GM19463 (cell line): ENCODE data around the gene COASY.

Experiments
- ATAC-seq: cut with Tn5 transposase; IDR thresholded peaks from one replicate; pipeline ENCODE4 v1.9.1; 2021; ENCODE audit warnings: mild to moderate bottlenecking, moderate library complexity; ENCODE audit not compliant: unreplicated experiment

Gene COASY

GRCh38 chr17:42571435-42572225 is 9.7 kb downstream of the COASY start:
- ATAC-seq, result no peak

DNA sequence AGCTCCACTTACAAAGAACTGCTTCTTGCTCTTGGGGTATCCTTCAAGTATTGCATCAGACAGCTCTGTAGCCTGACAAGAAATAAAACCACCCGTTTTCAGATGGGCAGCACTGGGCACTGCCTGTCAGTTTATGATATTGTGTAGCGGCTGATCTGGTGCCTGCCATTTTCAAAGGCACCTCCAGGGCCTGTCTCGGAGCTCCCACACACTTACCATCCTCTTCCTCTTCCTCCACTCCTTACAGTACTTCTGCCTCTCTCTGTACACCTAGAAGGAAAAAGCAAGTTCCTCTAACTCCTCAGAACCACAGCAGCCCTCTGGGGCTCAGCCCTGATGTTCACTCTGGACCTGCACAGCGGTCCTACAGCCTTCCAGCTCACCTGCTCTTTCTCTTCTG is 11.1 kb downstream of the COASY start:
- ATAC-seq, result no peak

- no peak for ATAC-seq
Observed at GRCh38 chr17:42574463-42574862, 12.5 kb downstream of the COASY start.

DNA sequence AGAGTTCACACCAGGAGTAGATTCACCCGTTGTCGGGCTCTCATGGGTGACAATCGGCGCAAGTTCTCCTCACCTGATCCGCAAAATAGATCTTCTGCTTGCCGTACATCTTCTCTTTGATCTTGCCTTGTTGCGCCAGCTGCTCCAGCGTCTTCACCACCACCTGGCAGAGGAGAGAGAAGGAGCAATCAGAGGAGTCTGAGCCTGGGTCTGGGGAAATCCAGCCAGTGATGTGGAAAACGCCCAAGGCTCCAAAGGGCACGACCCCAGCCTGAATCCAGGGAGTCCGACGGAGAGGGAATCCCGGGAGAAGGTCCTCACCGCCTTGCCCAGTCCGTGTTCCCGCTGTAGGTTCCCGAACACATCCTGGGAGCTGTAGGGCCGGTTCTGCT is 15.2 kb downstream of the COASY start:
- no peak for ATAC-seq

GRCh38 chr17:42577532-42578281 is 15.8 kb downstream of the COASY start, which contains the start of gene PSMC3IP:
PSMC3IP (minus strand) TSS chr17:42577729; CDS start chr17:42577686, 43 bp downstream.
- ATAC-seq, result peak; percentile 61

DNA sequence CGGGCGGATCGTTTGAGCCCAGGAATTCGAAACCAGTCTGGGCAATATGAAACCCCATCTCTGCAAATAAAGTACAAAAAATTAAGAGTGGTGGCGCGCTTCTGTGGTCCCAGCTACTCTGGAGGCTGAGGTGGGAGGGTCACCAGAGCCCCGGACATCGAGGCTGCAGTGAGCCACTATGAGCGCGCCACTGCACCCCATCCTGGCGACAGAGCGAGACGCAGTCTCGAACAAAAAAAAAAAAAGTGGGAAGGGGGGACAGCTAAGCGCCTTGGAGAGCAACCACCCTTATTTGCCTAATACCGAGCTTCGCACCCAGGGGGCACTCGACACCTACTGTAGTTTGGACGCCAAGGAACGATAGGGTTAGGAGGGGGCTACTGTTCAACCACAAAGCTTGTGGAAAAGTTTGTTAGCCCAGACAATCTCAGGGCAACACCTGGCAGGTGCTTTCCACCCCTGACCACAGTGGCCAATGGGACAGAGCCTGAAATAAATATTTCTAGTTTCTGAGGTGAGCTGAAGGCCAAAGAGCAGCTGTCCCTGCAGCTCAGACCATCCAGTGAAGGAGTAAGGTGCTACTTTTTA is 16.4 kb downstream of the COASY start:
- no peak for ATAC-seq

- no peak for ATAC-seq
Observed at GRCh38 chr17:42579794-42580551, 18.0 kb downstream of the COASY start.

- ATAC-seq, result no peak
Observed at GRCh38 chr17:42581744-42582270, 19.9 kb downstream of the COASY start.

DNA sequence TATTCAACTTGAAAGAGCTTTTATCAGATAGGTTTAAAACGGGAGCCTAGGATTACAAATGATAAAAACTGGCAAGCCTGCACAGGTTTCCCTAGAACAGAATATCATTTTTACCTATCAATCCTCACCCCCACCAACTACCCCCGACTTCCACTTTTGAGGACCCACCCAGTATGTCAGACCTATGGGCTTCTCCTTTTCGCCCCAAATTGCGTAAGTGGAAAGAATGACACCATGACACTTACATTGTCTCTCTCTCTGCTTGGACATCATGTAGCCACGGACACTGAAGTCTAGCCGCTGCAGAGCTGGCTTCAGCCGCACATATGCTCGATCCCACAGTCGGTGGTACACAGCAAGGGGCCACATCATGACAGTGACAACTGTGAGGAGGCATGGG is 22.9 kb downstream of the COASY start:
- no peak for ATAC-seq

- ATAC-seq, result no peak
Observed at GRCh38 chr17:42585353-42585752, 23.4 kb downstream of the COASY start.

GRCh38 chr17:42586514-42587230 is 24.7 kb downstream of the COASY start:
- ATAC-seq, result no peak

GRCh38 chr17:42590886-42591285 is 28.9 kb downstream of the COASY start:
- ATAC-seq, result no peak

DNA sequence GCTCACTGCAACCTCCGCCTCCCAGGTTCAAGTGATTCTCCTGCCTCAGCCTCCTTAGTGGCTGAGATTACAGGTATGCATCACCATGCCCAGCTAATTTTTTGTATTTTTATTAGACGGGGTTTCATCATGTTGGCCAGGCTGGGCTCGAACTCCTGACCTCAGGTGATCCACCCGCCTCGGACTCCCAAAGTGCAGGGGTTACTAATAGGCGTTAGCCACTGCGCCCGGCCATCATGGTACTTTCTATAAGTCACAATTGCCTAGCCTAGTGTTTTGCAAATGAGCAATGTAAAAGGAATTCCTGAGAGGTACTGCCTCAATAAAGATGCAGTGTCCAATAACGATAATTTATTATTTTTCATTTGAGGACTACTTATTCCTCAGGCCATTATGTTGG is 29.5 kb downstream of the COASY start:
- ATAC-seq, result no peak

DNA sequence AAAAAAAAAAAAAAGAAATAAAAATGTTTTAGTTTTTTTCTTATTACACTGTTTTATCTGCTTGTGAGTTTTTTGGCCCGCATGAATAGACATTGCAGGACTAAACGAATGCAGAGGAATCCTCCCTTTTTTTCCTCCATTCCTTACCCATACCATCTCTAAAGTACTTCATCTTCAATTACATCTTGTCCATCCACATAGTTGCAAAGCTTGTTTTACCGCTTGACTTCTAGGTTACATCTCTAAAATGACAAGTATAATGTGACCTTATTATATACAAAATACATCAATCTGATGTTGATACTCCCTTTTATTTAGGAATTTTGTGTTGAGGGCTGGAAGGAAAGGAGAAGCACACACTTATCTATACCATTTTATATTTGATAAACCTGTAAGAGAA is 34.4 kb downstream of the COASY start:
- ATAC-seq, result no peak

DNA sequence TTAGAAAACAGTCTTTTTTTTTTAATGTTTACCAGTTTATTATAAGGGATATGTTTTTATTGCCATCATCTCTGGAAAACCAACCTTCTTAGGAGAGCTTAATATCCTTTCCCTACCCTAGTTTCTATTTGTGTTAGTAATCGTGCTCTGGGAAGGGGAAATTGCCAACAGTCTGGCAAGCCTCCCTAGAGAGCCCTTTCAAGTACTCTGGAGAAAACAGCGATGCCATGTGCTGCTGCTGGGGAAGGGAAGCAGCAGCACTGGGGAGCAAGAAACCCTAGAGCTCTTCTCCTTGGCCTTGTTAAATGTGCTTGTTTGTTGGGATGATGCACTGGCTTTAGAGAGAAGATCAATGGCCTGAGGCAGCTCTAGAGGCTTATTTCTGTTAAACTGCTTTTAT is 37.0 kb downstream of the COASY start:
- ATAC-seq, result no peak

DNA sequence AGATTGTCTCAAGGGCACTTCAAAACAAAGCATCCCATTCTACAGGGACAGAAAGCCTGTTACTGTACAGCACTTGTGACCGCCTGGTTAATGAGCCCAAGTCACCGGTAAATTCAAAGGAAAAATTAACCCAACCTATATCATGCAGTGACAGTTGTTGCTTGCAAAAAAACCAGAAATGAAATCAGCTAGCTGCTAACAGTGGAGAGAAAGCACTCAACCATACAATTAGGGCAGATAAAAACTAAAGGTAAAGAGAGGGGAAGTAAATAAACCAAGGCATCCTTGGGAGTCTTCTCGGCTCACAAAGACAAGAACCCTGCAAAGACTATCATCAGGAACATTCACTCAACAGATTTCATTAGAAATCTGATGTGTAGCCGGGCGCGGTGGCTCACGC is 41.4 kb downstream of the COASY start:
- ATAC-seq, result no peak

DNA sequence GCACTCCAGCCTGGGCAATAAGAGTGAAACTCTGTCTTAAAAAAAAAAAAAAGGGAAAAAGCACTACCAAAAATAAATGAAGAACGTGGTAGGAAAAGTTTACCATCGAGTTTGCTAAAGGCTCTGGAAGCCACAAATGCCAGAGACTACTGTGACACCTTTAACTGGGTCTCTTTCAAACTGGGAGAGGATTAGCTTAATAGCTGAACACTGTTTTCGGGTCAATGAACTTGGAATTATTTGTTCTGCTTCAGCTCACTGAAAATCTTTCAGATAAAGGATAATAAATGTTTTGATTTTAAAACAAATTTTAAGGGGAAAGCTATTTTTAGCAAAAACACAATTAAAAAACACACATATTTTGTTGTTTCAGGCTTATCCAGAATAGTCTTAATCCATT is 45.8 kb downstream of the COASY start:
- ATAC-seq, result no peak

DNA sequence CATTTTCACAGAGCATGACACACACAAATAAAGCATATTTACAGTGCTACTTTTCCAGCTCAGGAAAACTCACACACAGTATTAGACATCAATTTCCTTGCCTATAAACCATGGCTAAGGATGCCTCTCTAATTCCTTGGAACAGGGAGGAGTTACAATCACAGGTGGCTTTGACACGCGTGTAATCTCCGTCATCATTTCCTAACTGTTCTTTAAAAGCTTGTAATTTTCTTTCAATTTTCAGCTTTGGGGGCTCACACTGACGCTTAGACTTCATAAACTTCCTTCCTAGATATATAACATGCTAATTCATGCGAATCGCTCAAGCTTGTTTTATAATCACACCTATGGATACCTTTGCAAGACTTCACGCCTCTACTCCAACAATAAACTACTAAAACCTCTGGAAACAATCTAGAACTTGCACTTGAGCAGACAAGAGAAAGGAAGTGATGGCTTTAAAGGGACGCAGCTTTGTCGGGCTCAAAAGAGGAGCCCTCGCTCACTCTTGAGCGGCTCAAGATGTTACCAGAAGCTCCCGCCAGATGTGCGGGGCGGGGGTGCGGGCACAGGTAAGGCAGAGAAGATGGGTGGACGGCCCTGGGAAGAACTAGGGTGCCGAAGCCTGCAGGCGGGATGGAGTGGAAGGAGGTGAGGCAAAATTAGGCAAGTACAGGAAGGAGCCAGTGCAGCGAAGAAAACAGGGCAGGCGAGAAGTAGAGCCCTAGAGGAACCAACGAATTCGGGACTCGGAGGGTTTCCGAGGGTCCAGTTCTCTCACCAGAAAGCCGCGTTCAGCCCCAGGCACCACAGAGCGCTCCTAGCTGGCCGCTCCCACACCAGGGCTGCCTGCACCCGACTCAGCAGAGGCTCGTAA is 46.6 kb downstream of the COASY start:
- ATAC-seq, result peak; percentile 30

DNA sequence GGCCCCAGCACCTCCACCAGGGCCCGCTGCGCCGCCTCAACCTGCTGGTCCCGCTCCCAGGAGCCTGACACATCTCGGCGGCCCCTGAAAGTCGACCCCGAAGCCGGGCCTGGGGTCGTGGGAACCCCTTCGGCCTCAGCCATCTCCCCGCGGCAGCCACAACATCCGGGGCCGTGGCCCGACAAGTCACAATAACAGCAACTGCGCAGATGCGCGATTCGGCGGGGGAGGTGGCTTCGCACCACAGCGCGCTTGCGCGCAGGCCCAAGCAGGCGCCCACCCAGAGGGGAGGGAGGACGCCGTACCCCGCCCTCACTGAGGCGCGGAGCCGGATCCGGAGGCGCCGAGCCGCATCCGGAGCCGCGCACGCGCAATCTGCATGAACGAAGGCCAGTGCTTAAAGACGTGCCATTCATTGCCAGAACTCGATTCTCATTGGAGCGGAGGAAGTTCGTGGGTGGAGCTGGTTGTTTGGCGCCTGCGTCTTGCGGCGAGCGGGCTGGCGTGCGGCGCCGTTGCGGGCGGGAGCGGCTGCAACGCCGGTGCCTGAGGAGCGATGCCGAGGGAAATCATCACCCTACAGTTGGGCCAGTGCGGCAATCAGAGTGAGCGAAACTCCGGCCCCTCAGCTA is 47.4 kb downstream of the COASY start, which contains the start of the genes RETREG3 and TUBG1:
TSS of gene RETREG3 (minus strand) at position 193 of the 632 bp plus-strand sequence. CDS start at position 143, 50 bp downstream.
TSS of gene TUBG1 (plus strand) at position 502 of the 632 bp plus-strand sequence. CDS start at position 557, 55 bp downstream.
- peak; percentile 84 for ATAC-seq
